HG02885 (cell line): ENCODE measurements around the gene GOLPH3.
"Not testable (repeated sequence)": the region's sequence is repeated elsewhere in the genome, so short reads cannot be mapped to it uniquely, and the experiment has no call there.

Experiments
- ATAC-seq: cut with Tn5 transposase; IDR thresholded peaks from one replicate; pipeline ENCODE4 v1.9.1; 2021; ENCODE audit warnings: mild to moderate bottlenecking; ENCODE audit not compliant: unreplicated experiment, poor library complexity

GOLPH3 gene

DNA sequence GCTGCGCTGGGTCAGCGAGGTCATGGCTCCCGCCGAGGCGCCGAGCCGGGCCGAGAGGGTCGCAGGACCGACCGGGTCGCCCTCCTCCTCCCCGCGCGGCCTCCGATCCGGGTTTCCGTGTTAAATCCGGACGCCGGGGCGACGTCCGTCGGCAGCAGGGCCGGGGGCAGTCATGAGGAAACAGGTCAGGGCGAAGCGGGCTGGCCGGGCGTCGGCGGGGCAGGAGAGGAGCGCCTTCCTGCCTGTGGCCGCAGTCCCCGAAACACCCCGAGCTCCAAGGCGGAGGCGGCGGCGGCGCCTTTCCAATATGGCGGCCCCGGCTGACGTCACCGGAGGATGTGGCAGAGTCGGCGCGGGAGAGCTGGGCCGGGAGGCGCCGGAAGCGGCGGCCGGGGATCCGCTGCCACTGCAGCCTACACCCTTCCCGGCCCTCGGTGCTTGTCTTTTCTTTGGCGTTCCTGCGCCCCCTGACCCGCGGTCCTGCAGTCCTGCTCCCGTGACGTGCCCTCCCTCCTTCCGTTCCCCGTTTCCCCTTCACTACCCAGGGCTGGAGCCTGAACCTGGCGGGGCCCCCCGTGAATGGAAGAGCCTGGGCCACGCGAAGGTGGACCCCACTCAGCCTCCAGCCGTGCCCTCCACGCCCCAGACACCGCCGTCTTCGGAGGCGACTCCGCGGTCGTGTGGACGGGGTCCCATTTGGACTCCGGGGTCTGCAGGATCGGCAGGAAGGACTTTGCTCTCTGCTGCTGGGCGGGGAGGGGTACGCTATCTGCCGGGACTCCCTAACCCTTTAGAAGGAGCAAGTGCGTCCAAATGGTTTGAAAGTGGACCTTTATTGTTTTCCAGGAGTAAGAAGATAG, at the start of gene GOLPH3:
Gene GOLPH3 (minus strand): TSS at position 309 of the 860 bp plus-strand sequence. CDS start 285 bp downstream, at position 24.
- ATAC-seq = peak; percentile 84

DNA sequence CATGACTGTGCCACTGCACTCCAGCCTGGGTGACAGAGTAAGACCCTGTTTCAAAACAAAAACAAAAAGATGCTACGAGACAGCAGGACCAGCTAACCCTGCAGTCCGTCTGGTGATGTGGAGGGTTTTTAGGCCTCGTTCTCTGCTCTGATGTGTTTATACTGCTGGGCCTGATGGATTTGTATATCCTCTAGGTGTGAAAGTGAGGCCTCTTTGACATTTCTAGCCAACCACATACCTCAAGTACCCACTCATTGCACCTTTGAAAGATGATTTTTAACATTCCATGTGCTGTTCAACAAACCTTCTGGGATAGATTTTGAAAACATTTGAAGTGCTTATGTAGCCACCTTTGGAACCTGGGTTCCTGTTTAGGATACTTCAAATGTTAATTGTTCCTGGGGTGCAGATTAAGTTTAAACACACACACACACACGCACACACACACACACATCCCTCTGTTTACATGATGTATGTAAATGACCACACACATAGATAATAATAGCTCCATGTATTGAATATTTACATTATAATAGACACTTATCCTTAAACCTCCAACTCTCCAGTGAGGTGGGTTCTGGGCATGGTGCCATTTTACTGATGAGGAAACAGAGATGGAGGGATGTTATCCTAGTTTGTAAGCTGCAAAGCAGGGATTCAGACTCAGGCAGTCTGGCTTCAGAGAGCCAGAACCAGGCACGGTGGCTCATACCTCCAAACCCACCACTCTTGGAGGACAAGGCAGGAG, 48.8 kb upstream of the GOLPH3 start:
- ATAC-seq = no peak

DNA sequence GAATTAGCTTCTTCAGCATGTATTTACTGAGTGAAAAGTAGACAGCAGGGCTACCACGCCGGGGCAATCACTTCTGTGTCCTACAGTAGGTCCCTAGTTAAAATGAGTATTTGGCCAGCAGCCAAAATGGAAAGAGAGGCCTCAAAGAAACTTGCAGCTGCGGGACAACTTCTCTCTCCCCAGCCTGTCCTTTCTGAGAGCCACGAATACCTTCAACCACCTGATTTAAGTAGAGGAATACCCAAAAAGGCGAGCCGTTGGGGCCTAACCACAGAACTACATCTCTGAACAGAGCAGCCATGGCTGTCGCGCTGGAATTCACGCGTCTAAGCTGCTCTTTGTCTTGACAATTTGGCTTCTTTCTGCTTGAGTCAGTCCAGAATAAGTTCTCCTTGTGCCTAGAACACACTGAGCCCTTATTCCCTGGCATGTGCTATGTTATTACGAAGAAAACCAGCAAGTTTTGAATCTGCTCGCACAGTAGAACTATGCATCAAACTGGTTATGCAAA, 43.8 kb upstream of the GOLPH3 start:
- ATAC-seq = peak; percentile 74

DNA sequence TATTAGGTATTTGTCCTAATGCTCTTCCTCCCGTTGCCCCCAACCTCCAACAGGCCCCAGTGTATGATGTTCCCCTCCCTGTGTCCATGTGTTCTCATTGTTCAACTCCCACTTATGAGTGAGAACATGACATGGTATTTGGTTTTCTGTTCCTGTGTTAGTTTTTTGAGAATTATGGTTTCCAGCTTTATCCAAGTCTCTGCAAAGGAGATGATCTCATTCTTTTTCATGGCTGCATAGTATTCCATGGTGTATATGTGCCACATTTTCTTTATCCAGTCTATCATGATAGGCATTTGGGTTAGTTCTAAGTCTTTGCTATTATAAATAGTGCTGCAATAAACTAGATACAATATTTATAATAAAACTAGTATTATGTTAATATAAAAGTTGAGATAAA, 40.2 kb upstream of the GOLPH3 start:
- not testable (repeated sequence) for ATAC-seq

DNA sequence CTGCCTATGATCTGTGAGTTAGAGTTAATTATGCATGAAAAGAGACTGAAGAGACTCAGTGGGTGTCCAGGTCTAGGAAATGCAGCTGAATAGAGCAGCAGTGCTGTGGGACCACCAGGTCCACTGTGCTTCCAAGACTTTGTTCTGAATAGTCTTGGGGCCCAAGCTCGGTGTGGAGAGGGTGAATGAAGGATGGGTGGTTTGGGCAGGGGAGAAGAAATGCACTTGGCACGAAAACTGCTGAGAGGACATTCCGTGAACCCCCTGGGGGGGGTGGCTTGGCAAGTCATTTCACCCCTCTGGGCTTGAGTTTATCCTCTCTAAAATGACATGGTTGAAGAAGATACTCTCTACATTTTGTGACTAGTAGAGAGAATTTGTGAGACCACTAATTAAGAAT, 36.0 kb upstream of the GOLPH3 start:
- no peak for ATAC-seq

DNA sequence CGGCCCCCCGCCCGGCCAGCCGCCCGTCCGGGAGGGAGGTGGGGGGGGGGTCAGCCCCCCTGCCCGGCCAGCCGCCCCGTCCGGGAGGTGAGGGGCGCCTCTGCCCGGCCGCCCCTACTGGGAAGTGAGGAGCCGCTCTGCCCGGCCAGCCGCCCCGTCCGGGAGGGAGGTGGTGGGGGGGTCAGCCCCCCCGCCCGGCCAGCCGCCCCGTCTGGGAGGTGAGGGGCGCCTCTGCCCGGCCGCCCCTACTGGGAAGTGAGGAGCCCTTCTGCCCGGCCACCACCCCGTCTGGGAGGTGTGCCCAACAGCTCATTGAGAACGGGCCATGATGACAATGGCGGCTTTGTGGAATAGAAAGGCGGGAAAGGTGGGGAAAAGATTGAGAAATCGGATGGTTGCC, 34.7 kb upstream of the GOLPH3 start:
- not testable (repeated sequence) for ATAC-seq

DNA sequence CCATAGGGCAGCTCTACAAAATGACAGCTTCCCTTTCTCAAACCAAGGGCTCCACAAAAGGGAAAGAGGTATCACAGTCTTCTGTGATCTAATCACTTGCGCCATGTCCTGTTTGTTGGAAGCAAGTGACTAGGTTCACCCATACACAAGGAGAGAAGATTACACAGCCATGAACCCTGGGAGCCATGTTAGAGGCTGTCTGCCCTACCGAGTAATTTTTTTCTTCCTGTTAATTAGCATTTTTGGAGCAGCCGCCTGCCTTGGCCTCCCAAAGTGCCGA, 33.2 kb upstream of the GOLPH3 start:
- no peak for ATAC-seq

DNA sequence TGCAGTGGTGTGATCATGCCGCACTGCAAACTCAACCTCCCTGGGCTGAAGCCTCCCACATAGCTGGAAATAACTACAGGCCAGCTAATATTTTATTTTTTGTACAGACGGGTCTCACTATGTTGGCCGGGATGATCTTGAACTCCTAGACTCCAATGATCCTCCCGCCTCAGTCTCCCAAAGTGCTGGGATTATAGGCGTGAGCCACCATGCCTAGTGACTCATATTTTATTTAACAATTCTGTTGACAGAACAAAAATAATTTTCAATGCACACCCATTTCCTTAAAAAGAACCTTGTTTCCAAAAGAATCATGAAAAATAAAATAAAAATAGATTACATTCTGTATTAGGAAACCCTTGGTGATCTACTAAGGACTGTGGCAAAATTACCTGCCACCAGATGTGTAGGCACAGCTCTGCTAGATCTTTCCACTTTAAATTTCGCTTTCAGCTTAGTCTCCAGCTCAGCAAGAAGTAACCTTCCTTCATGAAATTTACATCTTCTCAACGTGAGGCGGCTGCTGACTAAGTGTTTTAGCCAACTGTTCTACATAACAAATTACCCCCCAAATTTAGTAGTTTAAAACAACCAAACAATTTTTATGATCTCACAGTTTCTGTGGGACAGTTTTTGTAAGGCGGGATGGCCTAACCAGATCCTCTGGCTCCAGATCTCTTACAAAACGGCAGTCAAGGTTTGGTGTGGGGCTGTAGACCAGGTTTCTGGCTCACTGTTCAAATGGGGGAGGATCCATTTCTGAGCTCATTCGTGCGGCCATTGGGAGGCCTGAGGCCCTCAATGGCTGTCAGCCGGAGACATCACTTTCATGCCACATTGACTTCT, 32.6 kb upstream of the GOLPH3 start:
- ATAC-seq = peak; percentile 44

DNA sequence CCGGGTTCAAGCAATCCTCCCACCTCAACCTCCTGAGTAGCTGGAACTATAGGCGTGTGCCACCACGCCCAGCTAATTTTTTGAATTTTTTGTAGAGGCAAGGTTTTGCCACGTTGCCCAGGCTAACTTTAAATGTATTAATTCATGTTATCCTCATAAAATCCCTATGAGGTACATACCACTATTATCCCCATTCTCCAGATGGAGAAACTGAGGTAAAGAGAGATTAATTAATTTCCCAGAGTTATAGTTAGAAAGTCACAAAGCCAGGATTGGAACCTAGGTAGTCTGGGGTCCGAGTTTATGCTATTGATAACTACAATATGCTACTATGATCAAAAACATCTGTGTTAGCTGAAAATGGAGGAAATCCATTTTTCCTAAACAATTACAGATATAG, 31.9 kb upstream of the GOLPH3 start:
- no peak for ATAC-seq

DNA sequence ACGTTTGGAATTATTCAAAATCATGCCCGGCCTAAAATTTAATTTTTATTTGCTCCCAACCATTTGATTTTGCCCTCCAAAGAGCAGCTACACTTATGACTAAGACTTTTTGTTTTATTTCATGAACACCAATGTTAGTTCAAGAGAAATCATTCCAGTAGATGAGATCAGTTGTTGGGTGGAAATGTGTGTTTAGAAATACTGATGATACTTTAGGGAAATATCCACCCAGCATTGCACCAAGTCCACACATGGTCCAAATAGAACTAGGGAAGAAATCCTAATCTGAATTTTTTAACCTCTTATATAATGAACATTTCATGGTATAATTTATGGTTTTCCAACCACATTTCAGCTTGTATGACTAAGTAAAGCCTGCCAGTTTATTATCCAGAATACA, 28.3 kb upstream of the GOLPH3 start:
- no peak for ATAC-seq

DNA sequence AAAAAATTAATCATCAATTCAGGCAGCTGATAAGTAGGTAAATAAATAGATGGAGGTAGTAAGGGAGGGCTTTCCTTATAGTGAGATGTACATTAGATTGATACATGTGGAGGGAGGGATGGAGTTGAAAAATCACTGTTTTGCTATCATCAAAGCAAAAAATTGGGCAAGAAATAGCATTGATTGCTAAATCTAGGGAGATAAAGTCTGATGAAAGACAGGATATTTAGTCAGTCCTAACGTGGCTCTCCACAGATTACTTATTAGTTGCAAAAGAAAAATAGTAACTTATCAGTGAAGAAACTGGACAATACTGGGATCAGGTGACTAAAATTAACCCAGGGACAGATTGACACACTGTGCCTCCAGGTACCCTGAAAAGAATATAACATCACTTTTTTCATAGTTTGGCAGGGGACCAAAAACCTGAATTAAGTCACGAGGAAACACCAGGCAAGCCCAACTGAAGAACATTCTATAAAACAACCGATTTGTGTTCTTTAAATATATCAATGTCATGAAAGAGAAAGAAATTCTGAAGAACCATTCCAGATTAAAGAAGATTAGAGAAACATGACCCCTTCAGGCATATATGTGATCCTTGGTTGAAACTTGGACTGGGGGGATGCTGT, 27.1 kb upstream of the GOLPH3 start:
- no peak for ATAC-seq

DNA sequence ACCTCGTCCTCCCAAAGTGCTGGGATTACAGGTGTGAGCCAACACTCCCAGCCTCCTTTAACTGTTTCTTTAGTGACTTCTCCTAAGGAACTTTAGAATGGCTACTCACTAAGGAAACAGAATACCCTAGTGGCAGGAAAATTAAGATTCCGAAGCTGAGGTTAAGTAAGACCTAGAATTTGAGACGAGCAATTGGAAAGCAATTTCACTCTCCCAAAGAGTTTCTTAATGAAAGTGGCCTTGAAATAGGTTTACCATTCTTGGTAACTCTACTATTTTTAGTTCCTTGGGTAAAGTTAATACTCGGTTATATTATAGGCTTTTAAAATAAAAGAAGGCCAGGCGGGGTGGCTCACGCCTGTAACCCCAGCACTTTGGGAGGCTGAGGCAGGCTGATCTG, 22.9 kb upstream of the GOLPH3 start:
- ATAC-seq = no peak

DNA sequence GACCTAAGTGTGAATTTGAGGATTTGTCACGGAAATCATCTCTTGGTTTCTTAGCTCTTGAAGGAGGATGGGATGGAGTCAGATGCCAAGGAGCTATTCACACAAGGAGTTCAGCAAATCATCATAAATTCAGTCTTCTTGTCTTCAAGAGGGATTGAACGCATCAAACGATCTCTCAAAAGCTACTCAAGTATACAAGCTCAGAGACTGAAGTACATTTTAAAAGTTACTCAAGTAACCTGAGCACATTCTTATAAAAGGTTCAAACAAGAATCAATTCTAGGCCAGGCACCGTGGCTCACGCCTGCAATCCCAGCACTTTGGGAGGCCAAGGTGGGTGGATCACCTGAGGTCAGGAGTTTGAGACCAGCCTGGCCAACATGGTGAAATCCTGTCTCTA, 21.1 kb upstream of the GOLPH3 start:
- no peak for ATAC-seq

DNA sequence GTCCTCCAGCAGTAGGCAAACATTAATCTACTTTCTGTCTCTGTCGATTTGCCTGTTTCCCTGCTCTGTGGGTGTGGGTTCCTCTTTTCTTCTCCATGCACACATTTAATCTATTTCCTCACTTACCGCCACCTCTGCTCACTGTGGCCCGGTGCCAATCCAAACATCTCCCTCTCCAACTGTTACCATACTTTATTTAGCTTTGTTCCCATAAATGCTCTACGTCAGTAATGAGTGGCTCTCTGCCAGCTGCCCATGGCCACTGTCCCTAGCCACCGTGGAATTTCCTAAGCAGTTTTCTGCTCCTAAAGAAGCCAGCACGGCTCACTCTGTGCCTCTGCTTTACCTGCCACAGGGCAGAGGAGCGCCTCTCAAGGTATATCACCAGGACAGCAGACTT, 19.5 kb upstream of the GOLPH3 start:
- ATAC-seq = peak; percentile 46

DNA sequence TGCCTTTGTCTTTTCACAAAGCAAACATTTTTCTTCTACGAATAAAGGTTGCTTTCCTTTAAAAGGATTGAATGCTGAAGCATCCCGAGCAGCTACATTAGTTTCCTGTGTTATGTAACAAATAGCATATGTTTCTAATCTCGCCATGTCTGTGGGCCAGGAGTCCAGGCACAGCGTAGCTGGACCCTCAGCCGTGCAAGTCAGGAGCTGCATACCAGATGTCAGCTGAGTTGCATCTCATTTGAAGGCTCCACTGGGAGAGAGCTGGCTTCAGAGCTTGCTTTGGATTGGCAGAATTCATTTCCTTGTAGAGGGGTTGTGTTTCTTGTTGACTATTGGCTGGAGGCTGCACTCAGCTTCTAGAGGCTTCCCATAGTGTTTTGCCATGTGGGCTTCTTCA, 16.0 kb upstream of the GOLPH3 start:
- ATAC-seq = no peak

DNA sequence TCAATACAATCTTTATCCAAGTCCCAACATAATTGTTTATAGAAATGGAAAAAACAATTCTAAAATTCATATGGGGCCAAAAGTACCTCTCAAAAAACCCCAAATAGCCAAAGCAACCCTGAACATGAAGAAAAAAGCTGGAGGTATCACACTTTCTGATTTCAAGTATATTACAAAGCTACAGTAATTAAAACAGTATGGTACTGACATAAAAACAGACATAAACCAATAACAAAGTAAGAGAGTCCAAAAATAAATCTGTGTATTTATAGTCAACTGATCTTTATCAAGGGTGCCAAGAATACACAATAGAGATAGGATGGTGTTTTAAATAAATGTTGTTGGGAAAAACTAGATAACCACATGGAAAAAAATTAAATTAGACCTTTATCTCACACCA, 13.6 kb upstream of the GOLPH3 start:
- no peak for ATAC-seq

DNA sequence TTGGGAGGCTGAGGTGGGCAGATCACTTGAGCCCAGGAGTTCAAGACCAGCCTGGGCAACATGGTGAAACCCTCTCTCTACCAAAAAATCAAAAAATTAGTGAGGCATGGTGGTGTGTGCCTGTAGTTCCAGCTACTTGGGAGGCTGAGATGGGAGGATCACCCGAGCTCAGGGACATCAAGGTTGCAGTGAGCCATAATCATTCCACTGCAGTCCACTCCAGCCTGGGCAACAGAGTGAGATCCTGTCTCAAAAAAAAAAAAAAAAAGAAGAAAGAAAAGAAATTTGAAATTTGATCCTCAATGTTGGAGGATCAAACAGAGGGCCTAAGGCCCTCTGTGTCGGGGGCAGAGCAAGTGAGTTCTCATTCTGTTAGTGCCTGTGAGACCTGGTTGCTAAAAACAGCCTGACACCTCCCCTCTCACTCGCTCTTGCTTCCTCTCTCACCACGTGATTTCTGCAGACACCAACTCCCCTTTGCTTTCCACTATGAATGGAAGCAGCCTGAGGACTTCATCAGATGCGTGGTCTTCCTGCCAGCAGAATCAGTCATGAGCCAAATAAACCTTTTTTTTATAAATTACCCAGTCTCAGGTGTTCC, 8.4 kb upstream of the GOLPH3 start:
- peak; percentile 79 for ATAC-seq

DNA sequence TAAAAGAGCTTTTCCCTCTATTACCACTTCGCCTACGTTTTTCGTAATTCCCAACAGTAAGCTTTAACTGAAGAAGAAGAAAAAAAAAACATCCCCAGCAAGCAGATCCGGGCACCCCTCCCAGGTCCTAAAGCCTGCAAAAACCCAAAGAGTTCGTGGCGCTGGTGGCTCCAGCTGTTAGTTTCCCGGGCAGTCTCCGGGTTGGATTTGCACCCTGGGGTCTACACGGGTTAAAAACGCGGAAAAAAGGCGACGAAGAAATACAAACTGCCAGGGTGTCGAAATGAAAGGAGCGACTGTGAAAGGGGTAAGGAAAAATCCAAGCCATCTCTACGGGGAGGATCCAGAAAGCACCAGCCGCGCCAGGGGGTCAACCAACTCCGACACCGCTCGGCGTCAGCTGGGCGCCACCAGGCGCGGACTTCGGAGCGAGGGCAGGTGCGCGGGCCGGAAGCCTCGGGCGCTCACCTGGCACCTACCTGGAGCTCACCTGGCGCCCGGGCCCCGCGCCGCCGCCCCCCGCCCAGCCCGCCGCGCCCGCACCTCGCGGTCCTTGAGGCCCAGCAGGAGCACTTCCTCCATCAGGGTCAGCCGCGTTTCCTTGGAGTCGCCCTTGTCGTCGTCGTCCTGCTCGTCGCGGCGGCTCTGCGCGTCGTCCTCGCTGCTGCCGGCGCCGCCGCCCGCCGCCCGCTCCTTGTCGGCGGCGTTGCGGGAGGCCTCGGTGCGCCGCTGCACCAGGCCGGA, 680 bp downstream of the GOLPH3 start:
- peak; percentile 27 for ATAC-seq

DNA sequence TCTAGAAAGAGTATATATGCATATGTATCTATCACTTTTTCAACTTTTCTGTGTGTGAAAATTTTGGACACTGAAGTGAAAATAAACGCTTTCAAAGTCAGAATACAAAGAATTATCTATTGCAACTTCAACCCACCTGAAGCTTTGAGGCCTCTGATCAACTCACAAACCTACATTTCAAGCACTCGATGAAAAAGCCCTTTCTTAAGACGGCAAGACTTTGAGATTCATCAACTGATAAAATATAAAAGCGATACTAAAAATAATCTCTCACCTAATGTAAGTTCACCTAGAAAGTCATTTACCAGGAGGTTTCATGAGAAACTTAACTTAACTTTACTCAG, 1.2 kb downstream of the GOLPH3 start:
- no peak for ATAC-seq
